ENCODE measurements around the gene GEMIN2.

GRCh38 chr14:39182770-39183684, 68.9 kb downstream of the GEMIN2 start:
- TF ChIP-seq CTCF (conservative IDR thresholded peaks at IDR 0.05 in 1 of 2, IDR thresholded peaks at IDR 0.05 in 1 of 2; ENCODE audit: low read depth in 1 of 2, low read length in 2 of 2), result no peak
- TF ChIP-seq EZH2 (IDR thresholded peaks at IDR 0.05; ENCODE audit: low read length, missing control alignments), result no peak
